ENCODE measurements around the gene PIM2. TPM values are rescaled to one million over a fixed set of nuclear protein-coding genes. Genes with fewer than 3 reads are reported as not detected.

The PIM2 gene
- total RNA-seq, 1 donor from 2014 or later, result 7.0 TPM

GRCh38 chrX:48927123-48927522, 8.3 kb upstream of the PIM2 start:
- Mint-ChIP-seq H3K36me3 (ENCODE audit: low read depth, unreplicated experiment) (peaks cover 12% of the 10 kb centered on the region), H3K27ac (ENCODE audit: unreplicated experiment) (peak overlapping the region; percentile 64), H3K27me3 (ENCODE audit: unreplicated experiment) (peaks cover 9% of the 10 kb centered on the region), H3K4me3 (ENCODE audit: unreplicated experiment) (no peak overlapping the region), H3K4me1 (ENCODE audit: unreplicated experiment) (peaks cover 8% of the 10 kb centered on the region), H3K9me3 (ENCODE audit: unreplicated experiment) (no peaks in the 10 kb centered on the region)
- TF ChIP-seq, protein P1, sequence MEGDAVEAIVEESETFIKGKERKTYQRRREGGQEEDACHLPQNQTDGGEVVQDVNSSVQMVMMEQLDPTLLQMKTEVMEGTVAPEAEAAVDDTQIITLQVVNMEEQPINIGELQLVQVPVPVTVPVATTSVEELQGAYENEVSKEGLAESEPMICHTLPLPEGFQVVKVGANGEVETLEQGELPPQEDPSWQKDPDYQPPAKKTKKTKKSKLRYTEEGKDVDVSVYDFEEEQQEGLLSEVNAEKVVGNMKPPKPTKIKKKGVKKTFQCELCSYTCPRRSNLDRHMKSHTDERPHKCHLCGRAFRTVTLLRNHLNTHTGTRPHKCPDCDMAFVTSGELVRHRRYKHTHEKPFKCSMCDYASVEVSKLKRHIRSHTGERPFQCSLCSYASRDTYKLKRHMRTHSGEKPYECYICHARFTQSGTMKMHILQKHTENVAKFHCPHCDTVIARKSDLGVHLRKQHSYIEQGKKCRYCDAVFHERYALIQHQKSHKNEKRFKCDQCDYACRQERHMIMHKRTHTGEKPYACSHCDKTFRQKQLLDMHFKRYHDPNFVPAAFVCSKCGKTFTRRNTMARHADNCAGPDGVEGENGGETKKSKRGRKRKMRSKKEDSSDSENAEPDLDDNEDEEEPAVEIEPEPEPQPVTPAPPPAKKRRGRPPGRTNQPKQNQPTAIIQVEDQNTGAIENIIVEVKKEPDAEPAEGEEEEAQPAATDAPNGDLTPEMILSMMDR (IDR thresholded peaks at IDR 0.05; ENCODE audit: unreplicated experiment), result no peak
- DNase-seq (ENCODE audit: low spot score), result no peak

DNA sequence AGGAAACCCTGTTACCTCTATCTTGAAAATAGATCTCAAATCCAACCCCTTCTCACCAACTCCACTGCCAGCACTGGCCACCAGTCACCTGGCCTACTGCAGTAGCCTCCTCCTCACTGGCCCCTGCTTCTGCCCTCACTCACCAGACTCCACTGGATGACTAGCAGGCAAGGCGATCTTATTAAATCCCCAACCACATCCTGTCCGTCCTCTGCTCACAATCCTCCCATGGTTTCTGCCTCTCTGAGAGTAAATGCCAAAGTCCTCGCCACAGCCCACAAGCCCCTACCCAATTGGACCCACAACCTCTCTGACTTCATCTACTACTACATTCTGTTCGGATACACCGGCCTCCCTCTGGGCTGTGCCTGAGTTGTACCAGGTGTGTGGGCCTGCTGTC, 5.4 kb upstream of the PIM2 start:
- DNase-seq (ENCODE audit: low spot score), result no peak
- H3K4me1 Mint-ChIP-seq (ENCODE audit: unreplicated experiment), result peaks cover 20% of the 10 kb centered on the region
- peaks cover 11% of the 10 kb centered on the region for H3K36me3 Mint-ChIP-seq (ENCODE audit: low read depth, unreplicated experiment)
- H3K27ac Mint-ChIP-seq (ENCODE audit: unreplicated experiment), result peak overlapping the region; percentile 42
- TF ChIP-seq, protein P1 (IDR thresholded peaks at IDR 0.05; ENCODE audit: unreplicated experiment), result no peak
- H3K4me3 Mint-ChIP-seq (ENCODE audit: unreplicated experiment), result peak overlapping the region; percentile 56
- peaks cover 12% of the 10 kb centered on the region for H3K27me3 Mint-ChIP-seq (ENCODE audit: unreplicated experiment)
- H3K9me3 Mint-ChIP-seq (ENCODE audit: unreplicated experiment), result no peaks in the 10 kb centered on the region

DNA sequence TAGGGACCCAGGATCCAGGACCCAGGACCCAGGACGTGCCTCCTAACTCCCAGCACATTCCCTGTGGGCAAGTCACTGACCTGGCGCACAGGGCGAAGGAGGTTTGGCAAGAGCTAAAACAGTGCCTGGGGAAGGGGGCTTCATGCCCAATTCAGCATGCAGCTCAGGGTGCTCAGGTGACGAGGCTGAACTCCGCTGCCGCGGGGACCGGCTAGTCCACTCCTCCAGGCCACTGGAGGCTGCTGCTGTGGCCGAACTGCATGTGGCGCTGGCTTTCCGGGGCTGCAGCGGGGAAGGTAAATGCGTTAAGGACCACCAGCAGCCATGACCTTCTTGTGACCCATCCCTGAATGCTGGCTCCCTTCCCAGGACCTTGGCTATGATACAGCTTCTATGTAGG, 4.9 kb upstream of the PIM2 start:
- peaks cover 12% of the 10 kb centered on the region for H3K27me3 Mint-ChIP-seq (ENCODE audit: unreplicated experiment)
- TF ChIP-seq, protein P1 (IDR thresholded peaks at IDR 0.05; ENCODE audit: unreplicated experiment), result no peak
- H3K27ac Mint-ChIP-seq (ENCODE audit: unreplicated experiment), result no peak overlapping the region
- H3K9me3 Mint-ChIP-seq (ENCODE audit: unreplicated experiment), result no peaks in the 10 kb centered on the region
- H3K4me3 Mint-ChIP-seq (ENCODE audit: unreplicated experiment), result no peak overlapping the region
- no peak for DNase-seq (ENCODE audit: low spot score)
- H3K36me3 Mint-ChIP-seq (ENCODE audit: low read depth, unreplicated experiment), result peaks cover 11% of the 10 kb centered on the region
- peaks cover 20% of the 10 kb centered on the region for H3K4me1 Mint-ChIP-seq (ENCODE audit: unreplicated experiment)

DNA sequence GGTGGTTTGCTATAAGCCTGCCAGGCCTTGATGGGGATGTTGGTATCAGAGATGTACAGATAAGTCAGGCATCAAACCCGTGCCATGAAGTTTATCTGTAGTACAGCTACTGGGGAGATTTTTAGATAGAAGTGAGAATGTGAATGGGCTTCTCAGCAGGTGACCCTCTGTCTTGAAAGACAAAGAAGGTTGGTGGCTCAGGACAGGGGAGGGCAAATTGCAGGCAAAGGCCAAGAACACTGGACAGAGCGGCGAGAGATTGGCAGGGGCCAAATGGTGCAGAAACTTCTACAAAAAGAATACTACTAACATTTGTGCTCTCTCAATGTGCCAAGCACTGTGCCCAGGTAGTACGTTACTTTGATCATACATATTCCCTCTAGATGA, 1.9 kb upstream of the PIM2 start:
- Mint-ChIP-seq H3K27ac (ENCODE audit: unreplicated experiment) (no peak overlapping the region), H3K36me3 (ENCODE audit: low read depth, unreplicated experiment) (peaks cover 11% of the 10 kb centered on the region)

GRCh38 chrX:48919947-48920717, 1.3 kb upstream of the PIM2 start:
- Mint-ChIP-seq H3K27ac (ENCODE audit: unreplicated experiment) (peak overlapping the region; percentile 63), H3K27me3 (ENCODE audit: unreplicated experiment) (peaks cover 16% of the 10 kb centered on the region), H3K4me3 (ENCODE audit: unreplicated experiment) (peak overlapping the region; percentile 69), H3K9me3 (ENCODE audit: unreplicated experiment) (no peaks in the 10 kb centered on the region), H3K4me1 (ENCODE audit: unreplicated experiment) (peaks cover 20% of the 10 kb centered on the region), H3K36me3 (ENCODE audit: low read depth, unreplicated experiment) (peaks cover 11% of the 10 kb centered on the region)
- no peak for DNase-seq (ENCODE audit: low spot score)
- TF ChIP-seq, protein P1 (IDR thresholded peaks at IDR 0.05; ENCODE audit: unreplicated experiment), result no peak

More for the DNA sequence above, 1.9 kb upstream of the PIM2 start:
- no peaks in the 10 kb centered on the region for H3K9me3 Mint-ChIP-seq (ENCODE audit: unreplicated experiment)
- H3K27me3 Mint-ChIP-seq (ENCODE audit: unreplicated experiment), result peaks cover 16% of the 10 kb centered on the region
- TF ChIP-seq, protein P1 (IDR thresholded peaks at IDR 0.05; ENCODE audit: unreplicated experiment), result no peak
- peaks cover 20% of the 10 kb centered on the region for H3K4me1 Mint-ChIP-seq (ENCODE audit: unreplicated experiment)
- no peak for DNase-seq (ENCODE audit: low spot score)
- no peak overlapping the region for H3K4me3 Mint-ChIP-seq (ENCODE audit: unreplicated experiment)

All from endothelial cell (in vitro differentiated cells).